Fibroblast of lung (primary cell): ENCODE data around the gene RPS6KA2. TPM values are rescaled to one million over a fixed set of nuclear protein-coding genes. Genes with fewer than 3 reads are reported as not detected.

Experiments
- DNase-seq, 2 donors: peaks; one replicate each; pipeline versions ENCODE4 v3.0.0 to v3.0.0-alpha.2; 2010; ENCODE audit warnings: low read depth in 2 of 2
- H2AFZ ChIP-seq: 2 replicates; pipeline ENCODE4 v1.5.1; 2012; ENCODE audit warnings: low read length, control low read depth, inconsistent platforms
- H3K27ac ChIP-seq: 2 replicates; pipeline ENCODE4 v1.5.1; 2011; ENCODE audit warnings: low read length, control low read depth; ENCODE audit not compliant: insufficient read depth
- H3K27me3 ChIP-seq: 2 replicates; pipeline ENCODE4 v1.5.1; 2011; ENCODE audit warnings: mild to moderate bottlenecking, low read length; ENCODE audit not compliant: control insufficient read depth, insufficient read depth
- H3K36me3 ChIP-seq: 2 replicates; pipeline ENCODE4 v1.5.1; 2011; ENCODE audit warnings: low read length; ENCODE audit not compliant: control insufficient read depth, insufficient read depth
- H3K4me1 ChIP-seq: 2 replicates; pipeline ENCODE4 v1.5.1; 2011; ENCODE audit warnings: low read length; ENCODE audit not compliant: control insufficient read depth, insufficient read depth; ENCODE audit errors: extremely low read depth
- H3K4me2 ChIP-seq: 2 replicates; pipeline ENCODE4 v1.5.1; 2011; ENCODE audit warnings: low read length, control low read depth; ENCODE audit not compliant: insufficient read depth; ENCODE audit errors: extremely low read depth
- H3K4me3 ChIP-seq, 4 experiments: fragments of 200-600 bp in 1 of 4; sonication (generic) in 1 of 4; replicated peaks in 1 of 4; 2 replicates each; pipeline ENCODE4 v1.5.1; 2011 to 2016; ENCODE audit warnings: low read length in 4 of 4, low read depth in 3 of 4, mild to moderate bottlenecking in 3 of 4, control low read depth in 2 of 4, inconsistent platforms in 1 of 4, mixed read lengths in 1 of 4; ENCODE audit not compliant: insufficient read depth in 1 of 4; ENCODE audit errors: control extremely low read depth in 1 of 4
- H3K79me2 ChIP-seq: 2 replicates; pipeline ENCODE4 v1.5.1; 2012; ENCODE audit warnings: mild to moderate bottlenecking, low read length, inconsistent platforms; ENCODE audit not compliant: control insufficient read depth, insufficient read depth
- H3K9ac ChIP-seq: 2 replicates; pipeline ENCODE4 v1.5.1; 2011; ENCODE audit warnings: mild to moderate bottlenecking, low read length, control low read depth; ENCODE audit not compliant: insufficient read depth
- H3K9me3 ChIP-seq: 2 replicates; pipeline ENCODE4 v1.5.1; 2012; ENCODE audit warnings: low read depth, low read length; ENCODE audit not compliant: control insufficient read depth, insufficient read depth
- H4K20me1 ChIP-seq: 2 replicates; pipeline ENCODE4 v1.5.1; 2011; ENCODE audit warnings: low read length; ENCODE audit not compliant: control insufficient read depth, insufficient read depth; ENCODE audit errors: extremely low read depth
- EZH2 ChIP-seq: IDR thresholded peaks from 2 replicates; pipeline ENCODE4 v1.5.1; 2012; ENCODE audit warnings: low read length, control low read depth, mild to moderate bottlenecking; ENCODE audit errors: missing control alignments
- polyA plus RNA-seq, 2 donors: library from polyadenylated mRNA; depleted of rRNA in 1 of 2; stranded (reverse) in 1 of 2; unstranded in 1 of 2; fragments of >200 nt; gene quantifications; 2 replicates each; pipeline ENCODE4 v1.2.1, GENCODE V29; 2011 to 2012; ENCODE audit warnings: missing spikeins in 1 of 2
- total RNA-seq: library from RNA; depleted of rRNA; stranded (reverse); fragments of >200 nt; gene quantifications from 2 replicates; pipeline ENCODE4 v1.2.1, GENCODE V29; 2014
- TF ChIP-seq, protein P1 (sequence below), 2 donors: IDR thresholded peaks in 1 of 2; conservative IDR thresholded peaks in 1 of 2; 1 replicate in 1 of 2; 2 replicates in 1 of 2; pipeline ENCODE4 v1.5.1; 2011 to 2012; ENCODE audit warnings: low read length in 2 of 2, control low read depth in 1 of 2, inconsistent platforms in 1 of 2, low read depth in 1 of 2, mild to moderate bottlenecking in 1 of 2

Gene RPS6KA2
- total and polyA plus RNA-seq, 2 donors (not counting 1 experiment from before 2014, with no cell fraction given): 66.8 to 116 TPM

DNA sequence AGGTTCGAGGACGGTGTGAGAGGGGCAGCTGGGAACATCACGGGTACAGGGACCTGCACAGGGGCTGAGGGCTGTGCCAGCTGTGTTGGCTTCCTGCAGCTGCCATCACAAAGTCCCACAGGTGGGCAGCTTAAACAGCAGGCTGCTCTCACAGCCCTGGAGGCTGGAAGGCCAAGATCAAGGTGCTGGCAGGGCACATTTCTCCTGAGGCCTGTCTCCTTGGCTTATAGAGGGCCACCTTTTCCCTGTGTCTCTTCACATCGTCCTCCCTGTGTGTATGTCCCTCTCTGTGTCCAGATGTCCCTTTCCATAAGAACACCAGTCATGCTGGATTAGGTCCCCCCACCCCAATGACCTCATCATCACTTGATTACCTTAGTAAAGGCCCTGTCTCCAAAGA is 229.2 kb downstream of the RPS6KA2 start:
- Histone ChIP-seq H3K4me2 (no peak overlapping the region), H3K4me3 (no peak overlapping the region), H3K27me3 (peaks cover 5% of the 10 kb centered on the region), H3K79me2 (no peaks in the 10 kb centered on the region), H3K9ac (no peak overlapping the region), H2AFZ (no peak overlapping the region), H3K4me1 (peaks cover under 1% of the 10 kb centered on the region), H3K27ac (no peak overlapping the region), H3K36me3 (no peaks in the 10 kb centered on the region), H3K9me3 (no peaks in the 10 kb centered on the region), H4K20me1 (no peaks in the 10 kb centered on the region)
- DNase-seq: no peak
- TF ChIP-seq, protein P1, sequence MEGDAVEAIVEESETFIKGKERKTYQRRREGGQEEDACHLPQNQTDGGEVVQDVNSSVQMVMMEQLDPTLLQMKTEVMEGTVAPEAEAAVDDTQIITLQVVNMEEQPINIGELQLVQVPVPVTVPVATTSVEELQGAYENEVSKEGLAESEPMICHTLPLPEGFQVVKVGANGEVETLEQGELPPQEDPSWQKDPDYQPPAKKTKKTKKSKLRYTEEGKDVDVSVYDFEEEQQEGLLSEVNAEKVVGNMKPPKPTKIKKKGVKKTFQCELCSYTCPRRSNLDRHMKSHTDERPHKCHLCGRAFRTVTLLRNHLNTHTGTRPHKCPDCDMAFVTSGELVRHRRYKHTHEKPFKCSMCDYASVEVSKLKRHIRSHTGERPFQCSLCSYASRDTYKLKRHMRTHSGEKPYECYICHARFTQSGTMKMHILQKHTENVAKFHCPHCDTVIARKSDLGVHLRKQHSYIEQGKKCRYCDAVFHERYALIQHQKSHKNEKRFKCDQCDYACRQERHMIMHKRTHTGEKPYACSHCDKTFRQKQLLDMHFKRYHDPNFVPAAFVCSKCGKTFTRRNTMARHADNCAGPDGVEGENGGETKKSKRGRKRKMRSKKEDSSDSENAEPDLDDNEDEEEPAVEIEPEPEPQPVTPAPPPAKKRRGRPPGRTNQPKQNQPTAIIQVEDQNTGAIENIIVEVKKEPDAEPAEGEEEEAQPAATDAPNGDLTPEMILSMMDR (conservative IDR thresholded peaks at IDR 0.05 in 1 of 2, IDR thresholded peaks at IDR 0.05 in 1 of 2; ENCODE audit: low read depth in 1 of 2, low read length in 2 of 2): no peak
- TF ChIP-seq EZH2: no peak

DNA sequence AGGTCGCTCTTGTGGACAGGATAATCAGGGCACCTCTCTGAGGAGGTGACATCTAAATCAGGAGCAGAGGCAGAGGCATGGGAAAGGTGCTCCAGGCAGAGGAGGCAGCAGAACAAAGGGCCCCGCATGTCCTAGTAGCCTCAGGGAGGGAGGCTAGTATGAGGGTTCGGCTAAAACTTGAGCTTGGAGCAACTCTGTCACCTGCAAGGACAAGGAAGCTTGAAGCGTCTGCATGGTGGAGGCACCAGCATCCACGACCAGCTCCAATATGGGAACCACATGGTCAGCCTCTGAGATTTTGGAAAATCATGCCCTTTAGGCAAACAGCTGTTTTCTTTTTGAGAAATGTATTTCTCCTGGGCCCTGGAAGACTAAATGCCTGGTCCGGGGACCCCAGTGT is 231.3 kb downstream of the RPS6KA2 start:
- Histone ChIP-seq H3K4me2 (no peak overlapping the region), H4K20me1 (no peaks in the 10 kb centered on the region), H3K4me1 (no peaks in the 10 kb centered on the region), H2AFZ (no peak overlapping the region), H3K9me3 (no peaks in the 10 kb centered on the region), H3K36me3 (no peaks in the 10 kb centered on the region), H3K9ac (no peak overlapping the region), H3K4me3 (no peak overlapping the region), H3K79me2 (no peaks in the 10 kb centered on the region), H3K27ac (no peak overlapping the region), H3K27me3 (peaks cover 5% of the 10 kb centered on the region)
- TF ChIP-seq EZH2: no peak
- TF ChIP-seq, protein P1 (conservative IDR thresholded peaks at IDR 0.05 in 1 of 2, IDR thresholded peaks at IDR 0.05 in 1 of 2; ENCODE audit: low read depth in 1 of 2, low read length in 2 of 2): no peak
- no peak for DNase-seq

DNA sequence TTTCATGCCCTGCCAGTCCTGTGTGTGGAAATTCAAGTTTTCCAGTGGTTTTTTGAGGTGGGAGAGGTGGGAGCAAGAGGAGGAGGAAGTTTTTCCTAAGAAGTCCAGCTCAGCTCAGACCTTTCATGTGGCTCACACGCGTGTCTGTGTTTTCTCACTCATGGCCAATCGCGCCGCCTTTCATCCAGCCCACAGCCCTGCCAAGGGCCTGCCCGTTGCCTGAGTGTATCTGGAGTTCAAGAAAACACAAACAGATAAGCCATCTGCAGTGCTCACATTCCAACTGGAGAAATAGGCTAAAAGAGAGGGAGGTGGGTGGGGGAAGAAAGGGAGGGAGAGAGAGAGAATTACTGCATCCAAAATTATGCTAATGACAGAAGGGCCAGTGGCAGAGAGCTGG is 231.7 kb downstream of the RPS6KA2 start:
- Histone ChIP-seq H3K27me3 (peaks cover 5% of the 10 kb centered on the region), H3K27ac (no peak overlapping the region), H3K9ac (no peak overlapping the region), H3K36me3 (no peaks in the 10 kb centered on the region), H3K4me3 (no peak overlapping the region), H3K9me3 (no peaks in the 10 kb centered on the region), H3K4me2 (no peak overlapping the region), H3K79me2 (no peaks in the 10 kb centered on the region), H3K4me1 (no peaks in the 10 kb centered on the region), H2AFZ (no peak overlapping the region), H4K20me1 (no peaks in the 10 kb centered on the region)
- TF ChIP-seq, protein P1 (conservative IDR thresholded peaks at IDR 0.05 in 1 of 2, IDR thresholded peaks at IDR 0.05 in 1 of 2; ENCODE audit: low read depth in 1 of 2, low read length in 2 of 2): no peak
- no peak for TF ChIP-seq EZH2
- DNase-seq: no peak
